SU-DHL-6 (cell line): ENCODE data around the gene PDE3B.
"Not testable (repeated sequence)": the region's sequence is repeated elsewhere in the genome, so short reads cannot be mapped to it uniquely, and the experiment has no call there.

Source experiments
- CTCF ChIP-seq: fragments of 200-600 bp; sonication (generic); IDR thresholded peaks from one replicate; pipeline ENCODE4 v1.5.1; 2017; ENCODE audit warnings: antibody characterized with exemption, mild to moderate bottlenecking, low read length, moderate library complexity; ENCODE audit not compliant: insufficient read depth, poor library complexity, severe bottlenecking
- EZH2phosphoT487 ChIP-seq: fragments of 200-600 bp; sonication (generic), shearing (Covaris generic); conservative IDR thresholded peaks from 2 replicates; pipeline ENCODE4 v1.6.1; 2018; ENCODE audit warnings: mild to moderate bottlenecking, antibody characterized with exemption, low read length, moderate library complexity, mixed read lengths

GRCh38 chr11:14743667-14744066 is 100.1 kb downstream of the PDE3B start:
- not testable (repeated sequence) for TF ChIP-seq CTCF, EZH2phosphoT487
